Kasumi-1 (cell line): ENCODE results near the gene C10orf120.

Experiments
- DNase-seq, 2 experiments: peaks; one replicate each; lab custom pipeline; 2025; lab: John Stamatoyannopoulos, UW

Gene C10orf120

GRCh38 chr10:122699796-122700455 lies at the start of gene C10orf120:
Gene C10orf120 (minus strand): TSS chr10:122699846. CDS start chr10:122699790, 56 bp downstream.
- DNase-seq, result no peak

GRCh38 chr10:122748496-122748895 lies 48.9 kb upstream of the C10orf120 start:
- DNase-seq, result no peak

GRCh38 chr10:122746408-122746807 lies 46.8 kb upstream of the C10orf120 start:
- no peak for DNase-seq

- DNase-seq, result no peak
Observed at GRCh38 chr10:122744257-122744656, 44.6 kb upstream of the C10orf120 start.

- no peak for DNase-seq
Observed at GRCh38 chr10:122740640-122741039, 41.0 kb upstream of the C10orf120 start.

GRCh38 chr10:122738031-122738430 lies 38.4 kb upstream of the C10orf120 start:
- DNase-seq, result no peak

GRCh38 chr10:122733931-122734665 lies 34.5 kb upstream of the C10orf120 start:
- no peak for DNase-seq

GRCh38 chr10:122733443-122733842 lies 33.8 kb upstream of the C10orf120 start:
- DNase-seq, result no peak

- no peak for DNase-seq
Observed at GRCh38 chr10:122730238-122730637, 30.6 kb upstream of the C10orf120 start.

GRCh38 chr10:122729126-122729525 lies 29.5 kb upstream of the C10orf120 start:
- no peak for DNase-seq

- no peak for DNase-seq
Observed at GRCh38 chr10:122727426-122727825, 27.8 kb upstream of the C10orf120 start.

GRCh38 chr10:122725768-122726167 lies 26.1 kb upstream of the C10orf120 start:
- DNase-seq, result no peak

GRCh38 chr10:122725006-122725405 lies 25.4 kb upstream of the C10orf120 start:
- DNase-seq, result no peak

- DNase-seq, result no peak
Observed at GRCh38 chr10:122721111-122721510, 21.5 kb upstream of the C10orf120 start.

GRCh38 chr10:122716025-122716424 lies 16.4 kb upstream of the C10orf120 start:
- DNase-seq, result no peak

- no peak for DNase-seq
Observed at GRCh38 chr10:122715576-122715975, 15.9 kb upstream of the C10orf120 start.

GRCh38 chr10:122713091-122713885 lies 13.6 kb upstream of the C10orf120 start:
- DNase-seq, result no peak

- no peak for DNase-seq
Observed at GRCh38 chr10:122710576-122710975, 10.9 kb upstream of the C10orf120 start.

- DNase-seq, result no peak
Observed at GRCh38 chr10:122709971-122710370, 10.3 kb upstream of the C10orf120 start.

- no peak for DNase-seq
Observed at GRCh38 chr10:122707535-122707934, 7.9 kb upstream of the C10orf120 start.

- no peak for DNase-seq
Observed at GRCh38 chr10:122706947-122707346, 7.3 kb upstream of the C10orf120 start.

- DNase-seq, result no peak
Observed at GRCh38 chr10:122706467-122706866, 6.8 kb upstream of the C10orf120 start.
